ENCODE measurements around the gene PCSK4.
A peak's percentile ranks its signal among the peaks of the same experiment; 100 is the strongest.
"Not testable (repeated sequence)": the region's sequence is repeated elsewhere in the genome, so short reads cannot be mapped to it uniquely, and the experiment has no call there.

Gene PCSK4

GRCh38 chr19:1503925-1504773, 14.0 kb upstream of the PCSK4 start:
- no peak for DNase-seq

GRCh38 chr19:1503089-1503924, 13.2 kb upstream of the PCSK4 start:
- peak; percentile 28 to 56 (median 38) for DNase-seq

DNA sequence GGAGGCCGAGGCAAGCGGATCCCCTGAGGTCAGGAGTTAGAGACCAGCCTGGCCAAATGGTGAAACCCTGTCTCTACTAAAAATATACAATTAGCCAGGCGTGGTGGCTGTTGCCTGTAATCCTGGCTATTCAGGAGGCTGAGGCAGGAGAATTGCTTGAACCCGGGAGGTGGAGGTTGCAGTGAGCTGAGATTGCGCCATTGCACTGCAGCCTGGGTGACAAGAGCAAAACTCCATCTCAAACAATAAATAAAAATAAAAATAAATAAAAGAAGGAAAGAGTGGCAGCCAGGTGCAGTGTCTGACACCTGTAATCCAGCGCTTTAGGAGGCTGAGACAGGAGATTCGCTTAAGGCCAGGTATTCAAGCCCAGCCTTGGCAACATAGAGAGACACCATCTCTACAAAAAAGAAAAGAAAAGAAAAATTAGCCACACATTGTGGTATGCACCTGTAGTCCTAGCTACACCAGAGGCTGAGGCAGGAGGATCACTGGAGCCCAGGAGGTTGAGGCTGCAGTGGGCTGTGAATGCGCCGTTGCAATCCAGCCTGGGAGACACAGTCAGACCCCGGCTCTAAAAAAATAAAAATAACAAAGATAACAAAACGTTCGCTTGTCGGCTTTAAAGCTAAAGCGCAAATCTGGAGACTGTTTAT, 12.4 kb upstream of the PCSK4 start:
- no peak for DNase-seq

GRCh38 chr19:1501200-1501595, 11.0 kb upstream of the PCSK4 start:
- no peak for DNase-seq

GRCh38 chr19:1499231-1499630, 9.1 kb upstream of the PCSK4 start:
- not testable (repeated sequence) for DNase-seq

- DNase-seq = no peak
These were observed 7.6 kb upstream of the PCSK4 start for GRCh38 chr19:1497578-1498235.

- DNase-seq = no peak
These were observed 6.8 kb upstream of the PCSK4 start for GRCh38 chr19:1496714-1497577.

DNA sequence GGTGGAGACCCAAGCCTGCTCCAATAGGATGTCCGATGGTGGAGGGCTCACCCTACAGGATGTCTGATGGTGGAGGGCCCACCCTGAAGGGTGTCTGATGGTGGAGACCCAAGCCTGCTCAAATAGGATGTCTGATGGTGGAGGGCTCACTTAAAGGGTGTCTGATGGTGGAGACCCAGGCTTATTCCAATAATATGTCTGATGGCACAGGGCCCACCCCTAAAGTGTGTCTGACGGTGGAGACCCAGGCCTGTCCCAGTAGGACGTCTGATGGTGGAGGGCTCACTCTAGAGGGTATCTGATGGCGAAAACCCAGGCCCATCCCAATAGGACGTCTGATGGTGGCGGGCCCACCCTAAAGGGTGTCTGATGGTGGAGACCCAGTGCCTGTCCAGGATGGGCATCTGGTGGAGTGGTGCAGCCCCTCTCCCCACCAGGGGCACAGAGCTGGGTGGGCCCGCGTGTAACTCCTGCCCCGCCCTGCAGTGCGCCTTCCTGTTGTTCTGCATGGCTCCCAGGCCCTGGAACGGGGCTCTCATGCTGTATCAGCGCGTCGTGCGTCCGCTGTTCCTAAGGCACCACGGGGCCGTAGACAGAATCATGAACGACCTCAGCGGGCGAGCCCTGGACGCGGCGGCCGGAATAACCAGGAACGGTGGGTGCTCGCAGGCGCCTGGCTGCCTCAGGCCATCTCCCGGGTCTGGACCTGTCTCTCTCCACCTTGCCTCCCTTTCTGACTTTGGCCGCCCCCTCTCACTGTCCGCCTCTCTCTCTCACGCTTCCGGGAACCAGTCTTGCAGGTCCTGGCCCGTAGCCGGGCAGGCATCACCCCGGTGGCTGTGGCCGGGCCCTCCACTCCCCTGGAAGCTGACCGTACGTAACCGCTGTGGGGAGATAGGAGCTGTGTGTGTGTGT, 5.9 kb upstream of the PCSK4 start:
- no peak for DNase-seq

DNA sequence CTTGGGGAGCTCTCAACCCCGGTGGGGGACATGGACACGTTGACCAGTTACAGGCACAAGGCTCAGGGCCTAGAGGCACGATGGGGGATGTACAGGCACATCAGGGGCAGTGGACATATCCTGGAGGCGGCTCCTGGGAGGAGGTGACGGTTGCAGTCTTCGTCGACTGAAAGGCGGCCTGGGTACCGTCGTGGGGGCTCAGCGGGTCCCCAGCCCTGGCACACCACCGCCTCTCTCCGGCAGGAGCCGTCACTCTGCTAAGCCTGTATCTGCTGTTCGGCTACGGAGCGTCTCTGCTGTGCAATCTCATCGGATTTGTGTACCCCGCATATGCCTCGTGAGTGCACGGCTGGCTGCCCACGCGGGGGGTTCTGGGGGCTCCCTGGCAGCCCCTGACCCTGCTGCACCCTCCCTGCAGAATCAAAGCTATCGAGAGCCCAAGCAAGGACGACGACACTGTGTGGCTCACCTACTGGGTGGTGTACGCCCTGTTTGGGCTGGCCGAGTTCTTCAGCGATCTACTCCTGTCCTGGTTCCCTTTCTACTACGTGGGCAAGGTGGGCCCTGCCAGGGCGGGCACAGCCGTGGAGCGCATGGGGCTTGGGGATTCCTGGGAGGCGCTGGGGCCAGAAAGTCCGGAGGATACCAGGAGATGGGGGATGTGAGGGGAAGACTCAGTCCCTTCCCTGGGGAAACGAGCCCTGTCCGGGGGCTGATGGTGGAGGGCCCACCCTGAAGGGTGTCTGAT, 5.1 kb upstream of the PCSK4 start:
- DNase-seq = no peak

- no peak for DNase-seq
These were observed 4.1 kb upstream of the PCSK4 start for GRCh38 chr19:1494115-1494815.

GRCh38 chr19:1492474-1493006, 2.4 kb upstream of the PCSK4 start:
- no peak for DNase-seq

DNA sequence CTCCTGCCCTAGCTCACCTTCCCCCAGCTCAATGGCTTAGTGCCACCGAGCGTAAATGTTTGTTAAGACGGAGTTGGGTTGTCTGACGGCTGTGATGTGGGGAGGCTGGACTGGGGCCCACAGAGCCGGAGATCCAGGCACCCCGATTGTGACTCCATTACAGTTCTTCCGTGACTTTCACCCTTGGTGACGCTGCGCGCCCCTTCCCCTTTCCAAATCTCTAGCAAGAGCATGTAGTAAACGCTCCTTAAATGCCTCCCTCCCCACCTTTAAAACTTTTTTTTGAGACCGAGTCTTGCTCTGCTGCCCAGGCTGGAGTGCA, 1.7 kb upstream of the PCSK4 start:
- no peak for DNase-seq

DNA sequence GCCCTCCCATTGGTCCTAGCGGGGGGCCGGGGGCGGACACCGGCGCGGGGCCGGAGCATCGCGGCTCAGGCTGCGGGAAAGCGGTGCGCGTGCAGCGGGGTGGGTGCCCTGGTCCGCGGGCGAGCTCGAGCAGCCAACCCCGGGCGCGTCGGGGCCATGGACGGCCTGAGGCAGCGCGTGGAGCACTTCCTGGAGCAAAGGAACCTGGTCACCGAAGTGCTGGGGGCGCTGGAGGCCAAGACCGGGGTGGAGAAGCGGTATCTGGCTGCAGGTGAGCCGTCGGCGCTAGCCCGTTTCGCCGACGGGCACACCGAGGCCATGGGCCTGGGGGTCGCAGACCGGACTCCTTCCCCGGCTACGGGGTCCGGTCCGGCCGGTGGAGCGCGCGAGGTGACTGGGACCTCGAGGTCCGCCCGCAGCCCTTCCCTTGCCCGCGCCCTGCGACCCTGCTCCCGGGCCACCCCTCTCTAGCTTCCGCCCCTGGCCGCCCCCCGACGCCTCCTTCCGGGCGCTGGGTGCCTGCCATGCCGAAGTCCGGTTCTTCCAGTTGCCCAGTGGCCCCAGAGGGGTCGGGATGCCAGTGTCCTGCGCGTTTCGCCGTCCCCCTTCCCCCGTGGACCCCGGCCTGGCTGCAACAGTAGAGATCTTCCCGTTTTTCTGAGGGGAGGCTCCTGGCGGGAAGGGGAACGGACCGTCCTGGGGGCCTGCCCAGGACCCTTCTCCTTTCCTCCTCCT, 1.1 kb upstream of the PCSK4 start, which contains the start of gene REEP6:
TSS of gene REEP6 (plus strand) at position 68 of the 735 bp plus-strand sequence. CDS start at position 157, 89 bp downstream.
- DNase-seq = no peak

GRCh38 chr19:1489463-1490310, 463 bp downstream of the PCSK4 start:
- no peak for DNase-seq

GRCh38 chr19:1488282-1488601, 1.9 kb downstream of the PCSK4 start:
- DNase-seq = no peak

DNA sequence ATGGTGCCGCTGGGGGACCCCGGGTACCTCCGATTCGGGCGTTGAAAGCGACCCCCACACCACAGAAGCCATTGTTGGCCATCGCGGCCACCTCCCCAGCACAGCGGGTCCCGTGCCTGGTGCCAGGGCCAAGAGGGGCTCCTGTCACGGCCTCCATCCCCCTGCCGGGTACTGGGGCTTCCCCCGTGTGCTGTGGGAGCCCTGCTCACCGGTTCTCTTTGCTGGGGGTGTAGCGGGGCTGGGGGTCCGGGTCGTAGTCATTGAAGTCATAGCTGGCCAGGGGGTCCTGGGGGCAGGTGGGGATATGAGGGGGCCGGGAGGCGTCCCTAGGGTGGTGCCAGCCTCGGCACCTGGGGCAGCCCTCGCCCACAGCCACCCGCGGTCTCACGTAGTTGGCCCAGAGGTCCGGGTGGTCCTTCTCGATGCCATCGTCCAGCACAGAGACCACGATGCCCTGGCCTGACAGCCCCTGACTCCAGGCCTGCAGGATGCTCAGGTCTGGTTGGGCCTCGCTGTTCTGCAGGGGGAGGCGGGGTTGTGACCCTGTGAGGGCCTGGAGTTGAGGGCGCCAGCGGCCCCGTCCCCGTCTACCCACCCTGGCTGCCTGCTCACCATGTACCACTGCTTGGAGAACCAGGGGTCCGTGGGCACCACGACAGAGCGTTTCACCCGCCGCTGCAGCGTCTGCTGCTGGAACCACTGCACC, 2.4 kb downstream of the PCSK4 start:
- DNase-seq = no peak

Data from activated naive CD4-positive, alpha-beta T cell (primary cell).